PC-3 (cell line): ENCODE results near the gene KAT6B.

Experiments used
- EZH2 ChIP-seq: fragments of 300-600 bp; sonication (generic); IDR thresholded peaks from one replicate; pipeline ENCODE4 v1.6.1; 2017; ENCODE audit warnings: antibody characterized with exemption, mild to moderate bottlenecking, low read length; ENCODE audit not compliant: unreplicated experiment
- TF ChIP-seq, protein P1 (sequence below): fragments of 300-600 bp; sonication (generic); conservative IDR thresholded peaks from 2 replicates; pipeline ENCODE4 v1.5.1; 2017; ENCODE audit warnings: antibody characterized with exemption, low read depth, mild to moderate bottlenecking, low read length

DNA sequence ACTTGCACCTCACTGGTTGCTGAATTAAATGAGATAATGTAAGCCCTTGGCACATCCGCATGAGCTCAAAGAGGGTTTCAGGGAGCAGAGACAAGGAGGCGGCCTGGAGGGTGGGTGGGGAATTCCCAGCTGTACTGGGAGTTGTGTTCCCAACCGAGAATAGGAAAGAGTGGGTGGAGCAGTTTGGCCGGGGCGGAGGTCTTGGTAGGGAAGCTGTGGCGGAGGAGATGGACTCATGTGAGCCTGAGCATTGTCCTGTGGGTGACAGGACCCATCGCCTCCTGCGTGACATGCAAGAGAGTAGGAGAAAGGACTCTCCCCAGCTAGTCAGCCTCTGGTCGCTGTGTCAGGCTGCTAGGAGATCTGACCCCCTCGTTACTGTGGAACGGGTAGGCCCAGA is 244.1 kb downstream of the KAT6B start:
- TF ChIP-seq, protein P1, sequence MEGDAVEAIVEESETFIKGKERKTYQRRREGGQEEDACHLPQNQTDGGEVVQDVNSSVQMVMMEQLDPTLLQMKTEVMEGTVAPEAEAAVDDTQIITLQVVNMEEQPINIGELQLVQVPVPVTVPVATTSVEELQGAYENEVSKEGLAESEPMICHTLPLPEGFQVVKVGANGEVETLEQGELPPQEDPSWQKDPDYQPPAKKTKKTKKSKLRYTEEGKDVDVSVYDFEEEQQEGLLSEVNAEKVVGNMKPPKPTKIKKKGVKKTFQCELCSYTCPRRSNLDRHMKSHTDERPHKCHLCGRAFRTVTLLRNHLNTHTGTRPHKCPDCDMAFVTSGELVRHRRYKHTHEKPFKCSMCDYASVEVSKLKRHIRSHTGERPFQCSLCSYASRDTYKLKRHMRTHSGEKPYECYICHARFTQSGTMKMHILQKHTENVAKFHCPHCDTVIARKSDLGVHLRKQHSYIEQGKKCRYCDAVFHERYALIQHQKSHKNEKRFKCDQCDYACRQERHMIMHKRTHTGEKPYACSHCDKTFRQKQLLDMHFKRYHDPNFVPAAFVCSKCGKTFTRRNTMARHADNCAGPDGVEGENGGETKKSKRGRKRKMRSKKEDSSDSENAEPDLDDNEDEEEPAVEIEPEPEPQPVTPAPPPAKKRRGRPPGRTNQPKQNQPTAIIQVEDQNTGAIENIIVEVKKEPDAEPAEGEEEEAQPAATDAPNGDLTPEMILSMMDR: no peak
- no peak for TF ChIP-seq EZH2
